NCI-H510A treated with DMSO at 0.1 percent for 48 hours (cell line): Measurements from ENCODE around the gene ADRB1.

ENCODE experiments used
- DNase-seq: peaks from one replicate; lab custom pipeline; 2025; lab: John Stamatoyannopoulos, UW

The ADRB1 gene

GRCh38 chr10:114094795-114095194 is 51.1 kb downstream of the ADRB1 start:
- DNase-seq, result no peak

- DNase-seq, result no peak
Observed at GRCh38 chr10:114095559-114096337, 52.1 kb downstream of the ADRB1 start.
